Neural cell (in vitro differentiated cells): ENCODE results near the gene TSEN34.

Experiments
- EZH2 ChIP-seq: fragments of 200-600, 300-800 bp; shearing (Covaris generic), sonication (generic); IDR thresholded peaks from 2 replicates; pipeline ENCODE4 v1.6.1; 2014; ENCODE audit warnings: antibody characterized with exemption, low read length, borderline replicate concordance, mild to moderate bottlenecking; ENCODE audit not compliant: insufficient read depth, poor library complexity, severe bottlenecking
- MXI1 ChIP-seq: fragments of 450-650 bp; conservative IDR thresholded peaks from 2 replicates; pipeline ENCODE4 v1.6.1; 2014; ENCODE audit warnings: antibody characterized with exemption, mild to moderate bottlenecking; ENCODE audit not compliant: poor library complexity, severe bottlenecking
- POLR2AphosphoS5 ChIP-seq: IDR thresholded peaks from 2 replicates; pipeline ENCODE4 v1.6.1; 2012
- RAD21 ChIP-seq: fragments of 450-650 bp; conservative IDR thresholded peaks from 2 replicates; pipeline ENCODE4 v1.6.1; 2014; ENCODE audit warnings: antibody characterized with exemption, mild to moderate bottlenecking, moderate library complexity
- SMC3 ChIP-seq: fragments of 450-650 bp; conservative IDR thresholded peaks from 2 replicates; pipeline ENCODE4 v1.6.1; 2014; ENCODE audit warnings: antibody characterized with exemption, mild to moderate bottlenecking, moderate library complexity; ENCODE audit not compliant: poor library complexity
- TAF1 ChIP-seq: IDR thresholded peaks from 2 replicates; pipeline ENCODE4 v1.6.1; 2012; ENCODE audit warnings: low read depth
- TF ChIP-seq, protein P1 (sequence below): fragments of 450-650 bp; IDR thresholded peaks from 2 replicates; pipeline ENCODE4 v1.5.1; 2014; ENCODE audit warnings: antibody characterized with exemption, mild to moderate bottlenecking, moderate library complexity; ENCODE audit not compliant: poor library complexity, severe bottlenecking
- TF ChIP-seq, protein P2 (sequence below): IDR thresholded peaks from 2 replicates; pipeline ENCODE4 v1.6.1; 2012; ENCODE audit warnings: borderline replicate concordance

DNA sequence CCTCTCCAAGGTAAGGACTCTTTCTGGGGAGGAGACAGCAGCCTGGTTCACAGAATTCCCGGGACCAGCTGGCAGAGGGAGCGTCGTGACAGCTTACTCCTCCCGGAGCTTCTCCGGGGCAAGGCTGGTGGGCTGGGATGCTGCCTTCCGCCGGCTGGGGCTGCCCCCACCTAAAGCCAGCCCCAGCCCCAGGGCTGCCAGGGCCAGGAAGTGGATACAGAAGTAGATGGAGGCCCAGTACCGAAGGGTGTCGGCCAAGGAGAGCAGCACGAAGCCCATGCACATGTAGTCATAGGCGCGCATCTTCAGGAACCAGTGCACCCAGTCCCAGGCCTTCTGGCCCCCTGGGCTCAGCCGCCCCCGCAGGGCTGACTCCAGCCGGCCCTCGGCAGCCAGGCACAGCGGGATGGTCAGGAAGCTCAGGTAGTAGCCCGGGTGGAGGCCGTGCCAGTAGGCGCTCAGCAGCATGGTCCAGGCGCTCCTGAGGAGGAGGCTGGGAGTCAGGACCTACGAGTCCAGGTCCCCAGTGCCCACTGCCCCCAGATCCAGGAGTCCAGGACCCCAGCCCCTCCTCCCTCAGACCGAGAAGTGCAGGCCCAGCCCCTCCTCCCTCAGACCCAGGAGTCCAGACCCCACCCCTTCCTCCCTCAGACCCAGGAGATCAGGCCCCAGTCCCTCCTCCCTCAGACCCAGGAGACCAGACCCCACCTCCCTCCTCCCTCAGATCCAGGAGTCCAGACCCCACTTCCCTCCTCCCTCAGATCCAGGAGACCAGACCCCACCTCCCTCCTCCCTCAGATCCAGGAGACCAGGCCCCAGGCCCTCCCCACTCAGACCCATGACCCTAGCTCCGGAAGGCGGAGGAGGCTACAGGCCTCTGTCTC, 16.9 kb upstream of the TSEN34 start:
- no peak for TF ChIP-seq POLR2AphosphoS5
- TF ChIP-seq, protein P1, sequence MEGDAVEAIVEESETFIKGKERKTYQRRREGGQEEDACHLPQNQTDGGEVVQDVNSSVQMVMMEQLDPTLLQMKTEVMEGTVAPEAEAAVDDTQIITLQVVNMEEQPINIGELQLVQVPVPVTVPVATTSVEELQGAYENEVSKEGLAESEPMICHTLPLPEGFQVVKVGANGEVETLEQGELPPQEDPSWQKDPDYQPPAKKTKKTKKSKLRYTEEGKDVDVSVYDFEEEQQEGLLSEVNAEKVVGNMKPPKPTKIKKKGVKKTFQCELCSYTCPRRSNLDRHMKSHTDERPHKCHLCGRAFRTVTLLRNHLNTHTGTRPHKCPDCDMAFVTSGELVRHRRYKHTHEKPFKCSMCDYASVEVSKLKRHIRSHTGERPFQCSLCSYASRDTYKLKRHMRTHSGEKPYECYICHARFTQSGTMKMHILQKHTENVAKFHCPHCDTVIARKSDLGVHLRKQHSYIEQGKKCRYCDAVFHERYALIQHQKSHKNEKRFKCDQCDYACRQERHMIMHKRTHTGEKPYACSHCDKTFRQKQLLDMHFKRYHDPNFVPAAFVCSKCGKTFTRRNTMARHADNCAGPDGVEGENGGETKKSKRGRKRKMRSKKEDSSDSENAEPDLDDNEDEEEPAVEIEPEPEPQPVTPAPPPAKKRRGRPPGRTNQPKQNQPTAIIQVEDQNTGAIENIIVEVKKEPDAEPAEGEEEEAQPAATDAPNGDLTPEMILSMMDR: no peak
- TF ChIP-seq, protein P2, sequence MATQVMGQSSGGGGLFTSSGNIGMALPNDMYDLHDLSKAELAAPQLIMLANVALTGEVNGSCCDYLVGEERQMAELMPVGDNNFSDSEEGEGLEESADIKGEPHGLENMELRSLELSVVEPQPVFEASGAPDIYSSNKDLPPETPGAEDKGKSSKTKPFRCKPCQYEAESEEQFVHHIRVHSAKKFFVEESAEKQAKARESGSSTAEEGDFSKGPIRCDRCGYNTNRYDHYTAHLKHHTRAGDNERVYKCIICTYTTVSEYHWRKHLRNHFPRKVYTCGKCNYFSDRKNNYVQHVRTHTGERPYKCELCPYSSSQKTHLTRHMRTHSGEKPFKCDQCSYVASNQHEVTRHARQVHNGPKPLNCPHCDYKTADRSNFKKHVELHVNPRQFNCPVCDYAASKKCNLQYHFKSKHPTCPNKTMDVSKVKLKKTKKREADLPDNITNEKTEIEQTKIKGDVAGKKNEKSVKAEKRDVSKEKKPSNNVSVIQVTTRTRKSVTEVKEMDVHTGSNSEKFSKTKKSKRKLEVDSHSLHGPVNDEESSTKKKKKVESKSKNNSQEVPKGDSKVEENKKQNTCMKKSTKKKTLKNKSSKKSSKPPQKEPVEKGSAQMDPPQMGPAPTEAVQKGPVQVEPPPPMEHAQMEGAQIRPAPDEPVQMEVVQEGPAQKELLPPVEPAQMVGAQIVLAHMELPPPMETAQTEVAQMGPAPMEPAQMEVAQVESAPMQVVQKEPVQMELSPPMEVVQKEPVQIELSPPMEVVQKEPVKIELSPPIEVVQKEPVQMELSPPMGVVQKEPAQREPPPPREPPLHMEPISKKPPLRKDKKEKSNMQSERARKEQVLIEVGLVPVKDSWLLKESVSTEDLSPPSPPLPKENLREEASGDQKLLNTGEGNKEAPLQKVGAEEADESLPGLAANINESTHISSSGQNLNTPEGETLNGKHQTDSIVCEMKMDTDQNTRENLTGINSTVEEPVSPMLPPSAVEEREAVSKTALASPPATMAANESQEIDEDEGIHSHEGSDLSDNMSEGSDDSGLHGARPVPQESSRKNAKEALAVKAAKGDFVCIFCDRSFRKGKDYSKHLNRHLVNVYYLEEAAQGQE: no peak
- TF ChIP-seq MXI1: no peak
- TF ChIP-seq EZH2: no peak
- no peak for TF ChIP-seq RAD21
- TF ChIP-seq TAF1: no peak
- no peak for TF ChIP-seq SMC3
